BJ (cell line): ENCODE measurements around the gene HTT. TPM values are rescaled to one million over a fixed set of nuclear protein-coding genes. Genes with fewer than 3 reads are reported as not detected.
"Not testable (repeated sequence)": the region's sequence is repeated elsewhere in the genome, so short reads cannot be mapped to it uniquely, and the experiment has no call there.

Experiments used
- CTCF ChIA-PET: fragments of 350-600 bp; formaldehyde crosslinking; extraction: SDS; loops from one replicate; lab custom pipeline; 2021; ENCODE audit warnings: antibody characterized with exemption, inconsistent platforms; lab: Yijun Ruan, JAX
- POLR2A ChIA-PET: fragments of 300-600 bp; sonication (Branson Sonifier 250); formaldehyde crosslinking; extraction: SDS; loops from one replicate; lab custom pipeline; 2021; ENCODE audit warnings: antibody characterized with exemption; lab: Charles Lee
- DNase-seq: peaks from one replicate; pipeline ENCODE4 v3.0.0-alpha.2; 2011; ENCODE audit warnings: low read depth
- H3K27me3 ChIP-seq: 2 replicates; pipeline ENCODE4 v1.6.0; 2011; ENCODE audit warnings: low read length; ENCODE audit not compliant: control insufficient read depth, insufficient read depth
- H3K36me3 ChIP-seq: 2 replicates; pipeline ENCODE4 v1.5.1; 2011; ENCODE audit warnings: low read length; ENCODE audit not compliant: control insufficient read depth, insufficient read depth
- H3K4me3 ChIP-seq: 2 replicates; pipeline ENCODE4 v1.5.1; 2011; ENCODE audit warnings: low read depth, mild to moderate bottlenecking, control low read depth, low read length
- CTCF ChIP-seq: IDR thresholded peaks from 2 replicates; pipeline ENCODE4 v1.5.1; 2011; ENCODE audit warnings: low read depth, mild to moderate bottlenecking, control low read depth, inconsistent platforms, low read length, moderate library complexity; ENCODE audit not compliant: insufficient read depth
- polyA plus RNA-seq: library from polyadenylated mRNA; depleted of rRNA; stranded (reverse); fragments of >200 nt; gene quantifications from 2 replicates; pipeline ENCODE4 v1.2.3, GENCODE V29; 2011

HTT gene
- polyA plus RNA-seq, 1 experiment: 13.6 TPM

DNA sequence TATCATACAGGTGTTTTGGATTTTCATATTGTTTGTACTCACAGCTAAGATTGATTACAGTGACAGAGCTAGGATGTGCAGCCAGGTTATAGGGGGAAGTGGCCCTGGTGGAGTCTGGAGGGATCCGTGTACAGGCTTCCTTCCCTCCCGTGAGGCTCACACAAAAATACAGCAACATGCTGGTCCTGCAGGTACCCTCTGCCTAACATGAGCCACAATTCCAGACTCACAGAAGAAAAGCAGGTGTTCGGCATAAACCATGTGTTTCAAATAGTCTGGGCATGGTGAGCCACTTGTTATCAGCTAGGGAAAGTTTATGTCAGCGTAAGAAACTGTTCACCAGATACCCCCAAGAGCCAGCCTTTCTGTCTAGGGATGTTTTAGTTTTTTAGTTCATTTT is 82.9 kb downstream of the HTT start:
- DNase-seq: no peak
- Histone ChIP-seq H3K27me3 (no peaks in the 10 kb centered on the region), H3K36me3 (peaks cover 11% of the 10 kb centered on the region), H3K4me3 (no peak overlapping the region)
- TF ChIP-seq CTCF: no peak
- CTCF ChIA-PET: interaction anchor here (0.6 to 2.2 kb wide), 3 partner anchors 10 to 323 kb away, joined by 3 to 6 read pairs (median 3); no protein-coding TSS in a partner anchor
- POLR2A ChIA-PET: no interaction called here

DNA sequence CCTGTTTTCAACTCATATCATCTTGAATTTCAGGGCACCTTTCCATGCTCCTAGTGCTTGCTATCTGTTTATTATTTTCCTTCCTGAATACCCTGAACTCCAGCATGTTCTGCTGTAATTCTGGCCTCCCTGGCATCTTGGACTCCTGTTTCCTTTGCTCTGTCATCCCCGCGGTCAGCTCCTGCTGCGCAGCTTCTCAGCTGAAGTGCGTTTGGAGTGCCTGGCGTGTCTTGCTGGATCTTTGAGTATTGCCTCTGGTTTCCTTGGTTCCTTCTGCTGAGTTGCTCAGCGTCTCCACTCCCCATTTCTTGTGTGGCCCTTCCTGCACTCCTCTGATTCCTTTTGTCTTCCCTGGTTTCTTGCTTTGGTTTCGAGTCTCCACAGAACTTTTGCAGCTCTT is 84.4 kb downstream of the HTT start:
- H3K27me3 ChIP-seq: no peaks in the 10 kb centered on the region
- CTCF ChIA-PET: interaction anchor here (2.2 kb wide), 1 partner anchor 9 kb away, joined by 6 read pairs; no protein-coding TSS in a partner anchor
- no peak overlapping the region for H3K4me3 ChIP-seq
- H3K36me3 ChIP-seq: peaks cover 8% of the 10 kb centered on the region
- no peak for DNase-seq
- POLR2A ChIA-PET: no interaction called here
- TF ChIP-seq CTCF: no peak

DNA sequence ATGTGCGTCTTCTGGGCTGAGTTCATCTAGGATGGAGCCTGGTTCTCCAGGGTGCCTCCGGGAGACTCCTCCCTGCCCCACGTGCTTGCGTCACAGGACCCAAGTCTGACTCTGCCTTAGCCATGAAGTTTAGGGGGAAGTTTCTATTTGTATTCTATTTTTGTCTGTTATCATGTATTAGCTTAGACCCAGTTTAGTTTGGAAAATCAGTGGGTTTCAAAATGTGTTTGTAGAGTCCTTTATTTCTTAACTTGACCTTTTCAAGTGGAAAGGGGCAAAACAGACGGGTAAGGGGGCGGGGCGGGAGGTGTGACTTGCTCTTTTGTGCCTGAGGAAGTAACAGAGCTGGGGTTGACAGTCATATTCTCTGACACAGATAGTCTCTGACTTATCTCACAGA is 86.0 kb downstream of the HTT start:
- DNase-seq: no peak
- no peaks in the 10 kb centered on the region for H3K27me3 ChIP-seq
- ChIA-PET POLR2A (no interaction called here), CTCF (no interaction called here)
- no peak for TF ChIP-seq CTCF
- no peak overlapping the region for H3K4me3 ChIP-seq
- H3K36me3 ChIP-seq: peaks cover 6% of the 10 kb centered on the region

GRCh38 chr4:3161044-3161443 is 86.6 kb downstream of the HTT start:
- H3K36me3 ChIP-seq, CTCF ChIA-PET, H3K4me3 ChIP-seq, DNase-seq, H3K27me3 ChIP-seq, POLR2A ChIA-PET: not testable (repeated sequence)

GRCh38 chr4:3166434-3166833 is 92.0 kb downstream of the HTT start:
- CTCF ChIA-PET, DNase-seq, H3K27me3 ChIP-seq, POLR2A ChIA-PET, H3K4me3 ChIP-seq, H3K36me3 ChIP-seq: not testable (repeated sequence)

DNA sequence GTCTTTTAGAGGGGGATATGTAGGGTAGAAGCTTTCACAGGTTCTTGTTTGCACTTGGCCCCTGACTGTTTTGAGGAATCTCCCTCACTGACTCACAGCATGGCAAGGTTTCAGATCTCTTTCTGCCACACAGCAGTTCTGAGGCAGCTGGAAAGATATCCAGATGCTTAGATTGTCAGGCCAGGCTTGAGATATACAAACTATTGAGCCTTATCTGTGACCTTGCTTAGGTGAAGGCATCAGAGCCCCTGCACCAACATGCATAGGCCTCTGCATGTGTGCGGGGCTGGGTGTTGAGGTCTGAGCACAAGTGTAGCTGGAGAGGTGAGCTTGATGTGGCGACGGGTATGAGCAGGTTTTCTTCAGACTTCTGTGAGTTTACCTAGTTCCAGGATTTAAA is 93.5 kb downstream of the HTT start:
- no peaks in the 10 kb centered on the region for H3K27me3 ChIP-seq
- no peak for TF ChIP-seq CTCF
- ChIA-PET POLR2A (no interaction called here), CTCF (interaction anchor here (1.7 kb wide), 1 partner anchor 9 kb away, joined by 6 read pairs; no protein-coding TSS in a partner anchor)
- no peak for DNase-seq
- H3K36me3 ChIP-seq: peaks cover 5% of the 10 kb centered on the region
- no peak overlapping the region for H3K4me3 ChIP-seq
